ENCODE data around the gene PHTF2.
"Not testable (repeated sequence)": the region's sequence is repeated elsewhere in the genome, so short reads cannot be mapped to it uniquely, and the experiment has no call there.

PHTF2 gene

GRCh38 chr7:77830649-77831355, 32.2 kb downstream of the PHTF2 start:
- DNase-seq (ENCODE audit: low spot score) = no peak

- DNase-seq (ENCODE audit: low spot score) = no peak
Observed at GRCh38 chr7:77831481-77831880, 32.9 kb downstream of the PHTF2 start.

GRCh38 chr7:77831953-77832352, 33.4 kb downstream of the PHTF2 start:
- no peak for DNase-seq (ENCODE audit: low spot score)

GRCh38 chr7:77833136-77833535, 34.6 kb downstream of the PHTF2 start:
- DNase-seq (ENCODE audit: low spot score) = no peak

- DNase-seq (ENCODE audit: low spot score) = not testable (repeated sequence)
Observed at GRCh38 chr7:77836425-77836824, 37.9 kb downstream of the PHTF2 start.

GRCh38 chr7:77837275-77837674, 38.7 kb downstream of the PHTF2 start:
- no peak for DNase-seq (ENCODE audit: low spot score)

- DNase-seq (ENCODE audit: low spot score) = no peak
Observed at GRCh38 chr7:77837966-77838365, 39.4 kb downstream of the PHTF2 start.

- DNase-seq (ENCODE audit: low spot score) = no peak
Observed at GRCh38 chr7:77838929-77839491, 40.4 kb downstream of the PHTF2 start.

GRCh38 chr7:77839919-77840318, 41.3 kb downstream of the PHTF2 start:
- no peak for DNase-seq (ENCODE audit: low spot score)

- DNase-seq (ENCODE audit: low spot score) = no peak
Observed at GRCh38 chr7:77843194-77843593, 44.6 kb downstream of the PHTF2 start.

- no peak for DNase-seq (ENCODE audit: low spot score)
Observed at GRCh38 chr7:77846317-77847092, 47.9 kb downstream of the PHTF2 start.

- DNase-seq (ENCODE audit: low spot score) = no peak
Observed at GRCh38 chr7:77855371-77856083, 57.0 kb downstream of the PHTF2 start.

GRCh38 chr7:77858278-77858677, 59.7 kb downstream of the PHTF2 start:
- DNase-seq (ENCODE audit: low spot score) = no peak

GRCh38 chr7:77859343-77859742, 60.8 kb downstream of the PHTF2 start:
- no peak for DNase-seq (ENCODE audit: low spot score)

- no peak for DNase-seq (ENCODE audit: low spot score)
Observed at GRCh38 chr7:77862691-77863090, 64.1 kb downstream of the PHTF2 start.

GRCh38 chr7:77863860-77864259, 65.3 kb downstream of the PHTF2 start:
- DNase-seq (ENCODE audit: low spot score) = no peak

- DNase-seq (ENCODE audit: low spot score) = no peak
Observed at GRCh38 chr7:77866370-77866769, 67.8 kb downstream of the PHTF2 start.

GRCh38 chr7:77866786-77867536, 68.4 kb downstream of the PHTF2 start:
- no peak for DNase-seq (ENCODE audit: low spot score)

- DNase-seq (ENCODE audit: low spot score) = no peak
Observed at GRCh38 chr7:77867537-77867865, 68.9 kb downstream of the PHTF2 start.

GRCh38 chr7:77872256-77872655, 73.7 kb downstream of the PHTF2 start:
- not testable (repeated sequence) for DNase-seq (ENCODE audit: low spot score)

GRCh38 chr7:77873416-77874327, 75.1 kb downstream of the PHTF2 start:
- not testable (repeated sequence) for DNase-seq (ENCODE audit: low spot score)
